Mesendoderm (in vitro differentiated cells): ENCODE results near the gene ATP2B1.

Source experiments
- DNase-seq: peaks from one replicate; pipeline ENCODE4 v3.0.0; 2013
- H2AK5ac ChIP-seq: 2 replicates; pipeline ENCODE4 v1.6.1; 2013; ENCODE audit warnings: low read length, inconsistent platforms
- H2BK120ac ChIP-seq: 2 replicates; pipeline ENCODE4 v1.6.1; 2013; ENCODE audit warnings: low read depth, mild to moderate bottlenecking, low read length, moderate library complexity, mixed read lengths
- H2BK15ac ChIP-seq: replicated peaks from 2 replicates; pipeline ENCODE4 v1.6.1; 2013; ENCODE audit warnings: low read depth, mild to moderate bottlenecking, moderate library complexity
- H2BK5ac ChIP-seq: 2 replicates; pipeline ENCODE4 v1.6.1; 2013; ENCODE audit warnings: low read length, inconsistent platforms
- H3K18ac ChIP-seq: 2 replicates; pipeline ENCODE4 v1.6.1; 2013; ENCODE audit warnings: mild to moderate bottlenecking, low read length, mixed read lengths
- H3K23ac ChIP-seq: one replicate; pipeline ENCODE4 v1.6.1; 2013; ENCODE audit warnings: low read length
- H3K27ac ChIP-seq: 2 replicates; pipeline ENCODE4 v1.5.1; 2013; ENCODE audit warnings: low read depth, mild to moderate bottlenecking, inconsistent platforms, low read length, moderate library complexity
- H3K27me3 ChIP-seq: 2 replicates; pipeline ENCODE4 v1.6.1; 2013; ENCODE audit warnings: low read length, control low read depth, mild to moderate bottlenecking, inconsistent platforms; ENCODE audit not compliant: insufficient read depth, poor library complexity
- H3K36me3 ChIP-seq: 2 replicates; pipeline ENCODE4 v1.6.1; 2013; ENCODE audit warnings: low read length, inconsistent platforms; ENCODE audit not compliant: control insufficient read depth, insufficient read depth
- H3K4ac ChIP-seq: one replicate; pipeline ENCODE4 v1.6.1; 2013; ENCODE audit warnings: low read depth, mild to moderate bottlenecking, low read length, moderate library complexity
- H3K4me1 ChIP-seq: 2 replicates; pipeline ENCODE4 v1.6.1; 2013; ENCODE audit warnings: low read depth, low read length, inconsistent platforms; ENCODE audit not compliant: control insufficient read depth
- H3K4me2 ChIP-seq: 2 replicates; pipeline ENCODE4 v1.6.1; 2013; ENCODE audit warnings: low read length
- H3K4me3 ChIP-seq: 2 replicates; pipeline ENCODE4 v1.5.1; 2013; ENCODE audit warnings: mild to moderate bottlenecking, low read length
- H3K56ac ChIP-seq: one replicate; pipeline ENCODE4 v1.6.1; 2013; ENCODE audit warnings: low read length
- H3K79me1 ChIP-seq: 2 replicates; pipeline ENCODE4 v1.6.1; 2013; ENCODE audit warnings: low read length, inconsistent platforms
- H3K79me2 ChIP-seq: 2 replicates; pipeline ENCODE4 v1.6.1; 2013; ENCODE audit warnings: mild to moderate bottlenecking, low read length; ENCODE audit not compliant: control insufficient read depth, insufficient read depth
- H3K9ac ChIP-seq: 2 replicates; pipeline ENCODE4 v1.6.1; 2013; ENCODE audit warnings: low read length, inconsistent platforms
- H4K5ac ChIP-seq: one replicate; pipeline ENCODE4 v1.6.1; 2013; ENCODE audit warnings: low read length
- H4K8ac ChIP-seq: one replicate; pipeline ENCODE4 v1.6.1; 2013; ENCODE audit warnings: low read depth, mild to moderate bottlenecking, control low read depth, low read length, moderate library complexity
- WGBS: extraction: QIAGEN DNeasy Blood & Tissue Kit; methylation state at CpG from one replicate; pipeline ENCODE4 v1.1.7; 2013; ENCODE audit warnings: low lambda C conversion rate, missing lambda C conversion rate; ENCODE audit not compliant: insufficient coverage; ENCODE audit errors: extremely low coverage; 5-methylcytosine and 5-hydroxymethylcytosine counted together

The ATP2B1 gene

GRCh38 chr12:89636052-89636775, 72.4 kb downstream of the ATP2B1 start:
- Histone ChIP-seq H4K8ac (no peak overlapping the region), H3K36me3 (no peaks in the 10 kb centered on the region), H2AK5ac (no peak overlapping the region), H2BK5ac (no peak overlapping the region), H3K23ac (no peak overlapping the region), H3K56ac (no peak overlapping the region), H3K4me2 (no peak overlapping the region), H3K4ac (no peak overlapping the region), H2BK120ac (no peak overlapping the region), H3K79me2 (no peaks in the 10 kb centered on the region), H3K27ac (no peak overlapping the region), H3K4me1 (no peaks in the 10 kb centered on the region), H3K27me3 (no peaks in the 10 kb centered on the region), H3K4me3 (no peak overlapping the region), H4K5ac (no peak overlapping the region), H3K9ac (no peak overlapping the region), H3K18ac (no peak overlapping the region), H2BK15ac (no peak overlapping the region), H3K79me1 (no peaks in the 10 kb centered on the region)
- WGBS, result no CpG with 5 or more reads among the region's 5 CpGs
- DNase-seq, result no peak

GRCh38 chr12:89634508-89634907, 74.1 kb downstream of the ATP2B1 start:
- Histone ChIP-seq H4K5ac (no peak overlapping the region), H3K18ac (no peak overlapping the region), H3K79me2 (no peaks in the 10 kb centered on the region), H3K4me2 (no peak overlapping the region), H3K4me1 (no peaks in the 10 kb centered on the region), H3K36me3 (no peaks in the 10 kb centered on the region), H2BK15ac (no peak overlapping the region), H3K23ac (no peak overlapping the region), H3K27me3 (no peaks in the 10 kb centered on the region), H3K4me3 (no peak overlapping the region), H3K79me1 (no peaks in the 10 kb centered on the region), H3K9ac (no peak overlapping the region), H3K27ac (no peak overlapping the region), H3K4ac (no peak overlapping the region), H4K8ac (no peak overlapping the region), H3K56ac (no peak overlapping the region), H2AK5ac (no peak overlapping the region), H2BK120ac (no peak overlapping the region), H2BK5ac (no peak overlapping the region)
- WGBS, result no CpG with 5 or more reads among the region's 3 CpGs
- no peak for DNase-seq

DNA sequence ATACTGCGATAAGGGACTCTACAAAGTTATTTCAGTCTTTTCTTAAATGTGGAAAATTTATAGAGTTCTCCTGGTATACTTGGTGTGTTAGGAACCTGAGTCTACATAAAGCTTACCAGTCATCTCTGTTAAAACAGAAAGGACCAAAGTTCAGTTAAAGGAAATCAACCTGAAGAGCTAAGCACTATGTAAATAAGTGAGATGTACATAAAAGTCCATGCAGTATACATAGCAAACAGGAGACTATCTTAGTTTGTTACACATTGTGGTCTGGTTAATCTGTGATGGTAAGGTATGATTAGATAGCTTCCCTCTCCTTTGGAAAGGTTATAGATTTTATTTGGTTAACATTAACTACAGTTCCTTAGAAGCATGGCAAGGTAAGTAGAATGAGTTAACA, 75.9 kb downstream of the ATP2B1 start:
- H3K4me2 ChIP-seq, result no peak overlapping the region
- H3K36me3 ChIP-seq, result no peaks in the 10 kb centered on the region
- no peaks in the 10 kb centered on the region for H3K4me1 ChIP-seq
- no peak overlapping the region for H2BK15ac ChIP-seq
- no peaks in the 10 kb centered on the region for H3K79me2 ChIP-seq
- no peak for DNase-seq
- H3K23ac ChIP-seq, result no peak overlapping the region
- H2BK5ac ChIP-seq, result no peak overlapping the region
- no peak overlapping the region for H2BK120ac ChIP-seq
- no peak overlapping the region for H3K4me3 ChIP-seq
- H3K9ac ChIP-seq, result no peak overlapping the region
- H3K18ac ChIP-seq, result no peak overlapping the region
- no peaks in the 10 kb centered on the region for H3K27me3 ChIP-seq
- H3K27ac ChIP-seq, result no peak overlapping the region
- H2AK5ac ChIP-seq, result no peak overlapping the region
- WGBS, result no CpG with 5 or more reads among the region's 1 CpG
- no peak overlapping the region for H4K8ac ChIP-seq
- H4K5ac ChIP-seq, result no peak overlapping the region
- no peak overlapping the region for H3K4ac ChIP-seq
- no peak overlapping the region for H3K56ac ChIP-seq
- no peaks in the 10 kb centered on the region for H3K79me1 ChIP-seq

DNA sequence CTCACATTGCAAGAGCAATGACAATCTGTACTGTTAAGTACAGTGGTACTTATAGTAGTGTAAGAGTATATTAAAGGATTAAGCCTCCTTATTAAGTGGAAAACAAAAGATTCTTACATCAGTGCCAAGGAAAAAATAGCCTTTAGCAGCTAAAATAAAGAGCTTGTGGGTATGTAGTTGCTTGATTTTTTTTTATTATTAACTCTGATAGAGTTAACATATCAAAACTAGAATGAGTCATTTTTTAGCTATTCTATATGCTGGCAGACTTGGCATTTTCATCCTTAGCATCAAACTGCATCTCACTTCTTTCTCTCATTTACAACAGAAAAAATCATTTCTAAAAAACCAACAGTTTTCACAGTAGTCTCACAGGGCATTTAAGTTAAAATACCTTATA, 86.5 kb downstream of the ATP2B1 start:
- Histone ChIP-seq H3K27ac (no peak overlapping the region), H4K8ac (no peak overlapping the region), H3K18ac (no peak overlapping the region), H3K23ac (no peak overlapping the region), H3K79me2 (no peaks in the 10 kb centered on the region), H2AK5ac (no peak overlapping the region), H2BK5ac (no peak overlapping the region), H3K9ac (no peak overlapping the region), H3K4me2 (no peak overlapping the region), H3K56ac (no peak overlapping the region), H3K4me1 (no peaks in the 10 kb centered on the region), H3K36me3 (no peaks in the 10 kb centered on the region), H2BK120ac (no peak overlapping the region), H3K79me1 (no peaks in the 10 kb centered on the region), H4K5ac (no peak overlapping the region), H3K4ac (no peak overlapping the region), H2BK15ac (no peak overlapping the region), H3K27me3 (no peaks in the 10 kb centered on the region), H3K4me3 (no peak overlapping the region)
- DNase-seq, result no peak

- no peak overlapping the region for H2BK120ac ChIP-seq
- H3K18ac ChIP-seq, result no peak overlapping the region
- H3K4ac ChIP-seq, result no peak overlapping the region
- no peak overlapping the region for H3K23ac ChIP-seq
- WGBS, result no CpG with 5 or more reads among the region's 1 CpG
- H3K27ac ChIP-seq, result no peak overlapping the region
- no peak for DNase-seq
- H3K36me3 ChIP-seq, result no peaks in the 10 kb centered on the region
- H4K5ac ChIP-seq, result no peak overlapping the region
- H3K27me3 ChIP-seq, result no peaks in the 10 kb centered on the region
- H4K8ac ChIP-seq, result no peak overlapping the region
- H3K79me1 ChIP-seq, result no peaks in the 10 kb centered on the region
- H3K4me3 ChIP-seq, result no peak overlapping the region
- H2AK5ac ChIP-seq, result no peak overlapping the region
- no peak overlapping the region for H2BK15ac ChIP-seq
- H3K4me2 ChIP-seq, result no peak overlapping the region
- no peak overlapping the region for H3K56ac ChIP-seq
- H2BK5ac ChIP-seq, result no peak overlapping the region
- H3K9ac ChIP-seq, result no peak overlapping the region
- no peaks in the 10 kb centered on the region for H3K4me1 ChIP-seq
- H3K79me2 ChIP-seq, result no peaks in the 10 kb centered on the region
Measured at GRCh38 chr12:89621521-89621920, 87.1 kb downstream of the ATP2B1 start.

DNA sequence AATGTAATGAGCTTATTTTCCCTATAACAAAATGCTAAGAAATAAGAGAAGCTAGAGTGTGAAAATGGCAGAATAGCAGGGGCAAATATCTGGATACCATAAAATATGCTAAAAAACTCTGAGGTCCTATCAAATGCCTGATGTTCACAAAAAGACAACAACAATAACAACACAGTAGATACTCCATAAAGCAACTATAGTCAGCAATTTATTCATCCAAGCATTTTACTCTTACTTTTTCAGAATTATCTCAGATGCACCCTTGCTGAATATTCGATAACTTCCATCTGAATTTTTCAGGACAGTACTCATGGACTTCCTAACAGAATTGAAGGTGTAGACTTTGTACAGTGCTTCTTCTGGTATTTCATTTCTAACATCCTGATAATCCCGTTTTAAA, 88.9 kb downstream of the ATP2B1 start:
- Histone ChIP-seq H3K36me3 (no peaks in the 10 kb centered on the region), H3K4me3 (no peak overlapping the region), H3K9ac (no peak overlapping the region), H3K79me1 (no peaks in the 10 kb centered on the region), H2AK5ac (no peak overlapping the region), H3K4ac (no peak overlapping the region), H2BK15ac (no peak overlapping the region), H2BK5ac (no peak overlapping the region), H3K4me1 (no peaks in the 10 kb centered on the region), H2BK120ac (no peak overlapping the region), H3K56ac (no peak overlapping the region), H3K27me3 (no peaks in the 10 kb centered on the region), H3K4me2 (no peak overlapping the region), H4K5ac (no peak overlapping the region), H3K18ac (no peak overlapping the region), H3K79me2 (no peaks in the 10 kb centered on the region), H3K27ac (no peak overlapping the region), H4K8ac (no peak overlapping the region), H3K23ac (no peak overlapping the region)
- no peak for DNase-seq
- WGBS, result no CpG with 5 or more reads among the region's 2 CpGs
